OCI-LY7 (cell line): ENCODE results near the gene HPN.

ENCODE experiments used
- EZH2phosphoT487 ChIP-seq: fragments of 200-600 bp; sonication (generic); IDR thresholded peaks from 2 replicates; pipeline ENCODE4 v1.6.1; 2018; ENCODE audit warnings: low read depth, borderline replicate concordance, mild to moderate bottlenecking, mixed run types, antibody characterized with exemption, low read length, moderate library complexity, mixed read lengths
- TF ChIP-seq, protein P1 (sequence below): fragments of 200-600 bp; sonication (generic); conservative IDR thresholded peaks from 2 replicates; pipeline ENCODE4 v1.5.1; 2014; ENCODE audit warnings: mild to moderate bottlenecking, antibody characterized with exemption, low read length, moderate library complexity, mixed read lengths

DNA sequence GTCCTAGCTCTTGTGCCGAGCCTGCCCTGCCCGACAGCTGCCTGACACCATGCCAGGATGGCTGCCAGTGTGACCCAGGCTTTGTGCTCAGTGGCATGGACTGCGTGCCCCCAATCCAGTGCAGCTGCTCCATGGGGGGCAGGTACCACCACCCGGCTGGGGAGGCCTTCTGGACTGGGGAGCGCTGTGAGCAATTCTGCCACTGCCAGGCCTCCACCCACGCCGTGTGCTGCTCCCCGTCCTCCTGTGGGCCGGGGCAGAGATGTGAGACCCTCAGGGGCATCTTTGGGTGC, 64.7 kb downstream of the HPN start:
- TF ChIP-seq, protein P1, sequence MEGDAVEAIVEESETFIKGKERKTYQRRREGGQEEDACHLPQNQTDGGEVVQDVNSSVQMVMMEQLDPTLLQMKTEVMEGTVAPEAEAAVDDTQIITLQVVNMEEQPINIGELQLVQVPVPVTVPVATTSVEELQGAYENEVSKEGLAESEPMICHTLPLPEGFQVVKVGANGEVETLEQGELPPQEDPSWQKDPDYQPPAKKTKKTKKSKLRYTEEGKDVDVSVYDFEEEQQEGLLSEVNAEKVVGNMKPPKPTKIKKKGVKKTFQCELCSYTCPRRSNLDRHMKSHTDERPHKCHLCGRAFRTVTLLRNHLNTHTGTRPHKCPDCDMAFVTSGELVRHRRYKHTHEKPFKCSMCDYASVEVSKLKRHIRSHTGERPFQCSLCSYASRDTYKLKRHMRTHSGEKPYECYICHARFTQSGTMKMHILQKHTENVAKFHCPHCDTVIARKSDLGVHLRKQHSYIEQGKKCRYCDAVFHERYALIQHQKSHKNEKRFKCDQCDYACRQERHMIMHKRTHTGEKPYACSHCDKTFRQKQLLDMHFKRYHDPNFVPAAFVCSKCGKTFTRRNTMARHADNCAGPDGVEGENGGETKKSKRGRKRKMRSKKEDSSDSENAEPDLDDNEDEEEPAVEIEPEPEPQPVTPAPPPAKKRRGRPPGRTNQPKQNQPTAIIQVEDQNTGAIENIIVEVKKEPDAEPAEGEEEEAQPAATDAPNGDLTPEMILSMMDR = no peak
- TF ChIP-seq EZH2phosphoT487 = no peak
